ENCODE measurements around the gene TPRN.

The TPRN gene

GRCh38 chr9:137225699-137226331, 25.3 kb upstream of the TPRN start:
- no peak for DNase-seq (ENCODE audit: low read depth in 2 of 2)

- no peak for DNase-seq (ENCODE audit: low read depth in 2 of 2)
Measured at GRCh38 chr9:137224830-137225694, 24.5 kb upstream of the TPRN start, which contains the start of gene CYSRT1. TSS of gene CYSRT1 (plus strand) at chr9:137225174. CDS start at chr9:137225622, 448 bp downstream.

- peak; percentile 98 to 99 for DNase-seq (ENCODE audit: low read depth in 2 of 2)
Measured at GRCh38 chr9:137223078-137223970, 22.8 kb upstream of the TPRN start.

GRCh38 chr9:137222190-137223077, 21.9 kb upstream of the TPRN start, which contains the start of gene RNF208:
TSS of gene RNF208 (minus strand) at chr9:137222240. CDS start at chr9:137221212, 1,028 bp downstream.
- no peak for DNase-seq (ENCODE audit: low read depth in 2 of 2)

GRCh38 chr9:137221506-137222111, 21.1 kb upstream of the TPRN start:
- DNase-seq (ENCODE audit: low read depth in 2 of 2): no peak

- DNase-seq (ENCODE audit: low read depth in 2 of 2): no peak
Measured at GRCh38 chr9:137221095-137221505, 20.6 kb upstream of the TPRN start.

DNA sequence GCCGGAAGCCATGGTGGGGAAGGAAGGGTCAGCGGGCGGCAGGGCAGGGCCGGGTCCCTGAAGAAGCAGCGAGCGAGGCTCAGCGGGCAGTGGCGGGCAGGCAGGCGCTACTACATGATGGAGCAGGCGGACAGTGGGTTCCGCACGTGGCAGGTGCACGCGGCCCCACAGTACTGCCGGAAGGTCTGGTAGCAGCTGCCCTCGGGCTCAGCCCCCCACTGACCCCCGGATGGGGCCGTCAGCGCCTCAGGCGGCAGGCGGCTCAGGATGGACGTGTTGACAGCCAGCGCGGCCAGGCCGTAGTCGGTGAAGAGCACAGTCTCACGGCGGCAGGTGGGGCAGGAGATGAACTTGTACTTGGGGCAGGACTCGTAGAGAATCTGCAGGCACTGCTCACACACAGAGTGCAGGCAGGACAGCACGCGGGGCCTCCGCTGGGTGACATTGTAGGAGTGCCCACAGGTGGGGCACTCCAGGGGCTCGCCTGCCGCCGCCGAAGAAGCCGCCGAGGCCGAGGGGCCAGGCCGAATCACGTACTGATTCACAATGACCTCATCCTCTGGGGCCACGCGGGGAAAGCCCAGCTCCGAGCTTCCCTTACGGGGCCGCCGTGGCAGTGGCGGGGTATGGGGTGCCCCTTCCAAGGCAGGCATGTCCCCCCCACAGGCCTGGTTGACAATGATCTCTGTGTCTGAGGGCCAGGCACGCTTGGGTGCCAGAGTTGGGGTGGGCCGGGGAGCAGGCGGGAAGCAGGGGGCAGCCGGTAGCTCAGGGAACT, 20.0 kb upstream of the TPRN start:
- DNase-seq (ENCODE audit: low read depth in 2 of 2): no peak

DNA sequence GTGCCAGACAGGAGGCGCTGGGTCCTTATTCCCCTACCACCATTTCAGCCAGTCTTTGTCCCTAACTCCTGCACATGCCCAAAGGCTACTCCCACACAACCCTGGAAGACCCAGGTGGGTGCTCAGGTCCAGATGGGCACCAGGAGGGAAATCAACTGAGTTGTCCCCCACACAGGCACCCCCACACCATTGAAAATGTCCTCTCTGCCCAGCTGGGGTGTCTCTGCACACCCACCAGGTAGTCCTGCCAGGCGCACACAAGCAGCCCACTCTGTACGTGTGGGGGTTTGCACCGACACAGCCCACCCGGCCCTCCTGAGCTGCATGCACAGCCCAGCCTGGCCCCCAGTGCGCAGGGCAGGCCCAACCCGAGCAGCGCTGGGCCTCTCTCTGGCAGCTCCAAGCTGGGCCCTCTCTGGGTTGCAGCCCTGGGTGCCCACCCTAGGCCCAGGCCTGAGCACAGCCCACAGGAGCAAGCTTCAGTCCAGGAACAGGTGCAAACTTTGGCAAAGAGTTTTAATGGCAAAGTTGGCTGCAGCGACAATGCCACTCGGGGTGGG, 19.3 kb upstream of the TPRN start:
- DNase-seq (ENCODE audit: low read depth in 2 of 2): no peak

DNA sequence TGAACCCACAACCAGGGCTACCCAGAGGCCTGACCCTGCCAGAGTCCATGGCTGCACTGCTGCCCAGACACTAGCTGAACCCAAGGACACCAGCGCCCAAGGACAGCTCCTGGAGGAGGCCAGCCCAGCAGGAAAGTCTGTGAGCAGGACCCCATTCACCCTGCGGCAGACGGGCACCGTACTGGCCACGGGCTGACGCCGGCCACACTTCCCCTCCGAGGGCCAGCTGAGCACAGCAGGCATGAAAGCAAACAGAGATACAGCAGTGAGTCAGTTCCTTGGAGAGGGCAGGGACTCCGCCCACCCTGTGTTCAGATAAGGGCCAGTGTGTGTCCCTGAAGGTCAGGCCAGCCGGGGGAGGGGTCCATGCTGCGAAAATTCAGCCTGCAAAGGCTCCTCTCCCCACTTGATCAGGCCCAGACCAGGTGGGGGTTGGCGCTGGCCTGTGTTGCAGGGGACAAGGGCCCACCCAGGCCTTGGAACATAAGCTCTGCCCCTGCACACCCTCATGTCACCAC, 18.3 kb upstream of the TPRN start:
- DNase-seq (ENCODE audit: low read depth in 2 of 2): no peak

GRCh38 chr9:137218212-137218753, 17.7 kb upstream of the TPRN start:
- DNase-seq (ENCODE audit: low read depth in 2 of 2): no peak

DNA sequence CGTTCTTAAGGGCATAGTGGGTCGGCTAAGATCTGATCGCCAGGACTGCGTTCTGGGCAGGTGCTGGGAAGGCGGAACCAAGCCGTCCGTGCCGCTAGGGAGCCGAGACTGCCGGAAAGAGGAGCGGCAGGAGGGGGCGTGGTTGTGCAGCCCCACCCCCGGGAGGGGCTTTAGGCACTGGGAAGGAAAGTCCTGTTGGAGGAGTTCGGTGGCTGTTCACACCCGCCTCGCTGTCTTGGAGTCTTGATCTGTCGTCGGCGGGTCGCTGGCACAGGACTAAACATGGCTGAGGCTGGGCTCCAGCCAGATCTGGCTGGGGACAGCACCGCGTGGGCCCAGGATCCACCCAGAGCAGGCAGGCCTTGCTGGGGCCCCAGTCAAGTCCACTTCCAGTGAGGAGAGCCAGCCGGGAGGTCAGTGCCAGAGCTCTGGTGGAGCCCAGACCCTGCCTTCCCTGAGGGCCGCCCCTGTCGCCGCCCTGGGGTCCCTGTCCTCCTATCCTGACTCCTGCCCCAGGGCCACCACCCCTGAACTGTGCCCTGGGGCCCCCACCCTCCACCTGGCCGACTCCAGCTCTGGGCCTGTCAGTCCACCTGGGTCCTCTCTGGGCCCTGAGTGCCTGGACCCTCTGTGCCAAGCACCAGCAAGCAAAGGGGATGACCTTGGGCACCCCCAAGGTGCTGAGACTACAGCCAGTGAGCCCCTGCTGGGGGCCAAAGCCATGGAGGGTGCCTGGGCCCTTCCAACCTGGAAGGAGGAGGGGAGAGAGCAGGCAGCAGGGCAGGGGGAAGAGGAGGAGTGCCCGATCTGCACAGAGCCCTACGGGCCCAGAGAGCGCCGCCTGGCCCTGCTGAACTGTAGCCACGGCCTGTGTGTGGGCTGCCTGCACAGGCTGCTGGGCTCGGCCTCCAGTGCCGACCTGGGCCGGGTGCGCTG, 17.0 kb upstream of the TPRN start:
- DNase-seq (ENCODE audit: low read depth in 2 of 2): no peak

GRCh38 chr9:137216188-137216965, 15.8 kb upstream of the TPRN start:
- no peak for DNase-seq (ENCODE audit: low read depth in 2 of 2)

- DNase-seq (ENCODE audit: low read depth in 2 of 2): no peak
Measured at GRCh38 chr9:137215196-137215986, 14.8 kb upstream of the TPRN start.

DNA sequence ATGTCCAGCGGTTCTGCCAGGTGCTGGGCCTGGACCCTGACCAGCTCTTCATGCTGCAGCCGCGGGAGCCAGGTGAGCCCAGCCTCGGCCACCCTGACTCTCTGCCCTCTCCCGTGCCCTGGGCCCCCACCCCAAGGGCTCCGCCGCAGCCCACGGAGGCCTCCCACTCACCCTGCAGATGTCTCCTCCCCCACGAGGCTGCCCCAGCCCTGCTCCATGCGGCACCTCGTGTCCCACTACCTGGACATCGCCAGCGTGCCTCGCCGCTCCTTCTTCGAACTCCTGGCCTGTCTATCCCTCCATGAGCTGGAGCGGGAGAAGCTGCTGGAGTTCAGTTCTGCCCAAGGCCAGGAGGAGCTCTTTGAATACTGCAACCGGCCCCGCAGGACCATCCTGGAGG, 14.1 kb upstream of the TPRN start:
- DNase-seq (ENCODE audit: low read depth in 2 of 2): no peak

DNA sequence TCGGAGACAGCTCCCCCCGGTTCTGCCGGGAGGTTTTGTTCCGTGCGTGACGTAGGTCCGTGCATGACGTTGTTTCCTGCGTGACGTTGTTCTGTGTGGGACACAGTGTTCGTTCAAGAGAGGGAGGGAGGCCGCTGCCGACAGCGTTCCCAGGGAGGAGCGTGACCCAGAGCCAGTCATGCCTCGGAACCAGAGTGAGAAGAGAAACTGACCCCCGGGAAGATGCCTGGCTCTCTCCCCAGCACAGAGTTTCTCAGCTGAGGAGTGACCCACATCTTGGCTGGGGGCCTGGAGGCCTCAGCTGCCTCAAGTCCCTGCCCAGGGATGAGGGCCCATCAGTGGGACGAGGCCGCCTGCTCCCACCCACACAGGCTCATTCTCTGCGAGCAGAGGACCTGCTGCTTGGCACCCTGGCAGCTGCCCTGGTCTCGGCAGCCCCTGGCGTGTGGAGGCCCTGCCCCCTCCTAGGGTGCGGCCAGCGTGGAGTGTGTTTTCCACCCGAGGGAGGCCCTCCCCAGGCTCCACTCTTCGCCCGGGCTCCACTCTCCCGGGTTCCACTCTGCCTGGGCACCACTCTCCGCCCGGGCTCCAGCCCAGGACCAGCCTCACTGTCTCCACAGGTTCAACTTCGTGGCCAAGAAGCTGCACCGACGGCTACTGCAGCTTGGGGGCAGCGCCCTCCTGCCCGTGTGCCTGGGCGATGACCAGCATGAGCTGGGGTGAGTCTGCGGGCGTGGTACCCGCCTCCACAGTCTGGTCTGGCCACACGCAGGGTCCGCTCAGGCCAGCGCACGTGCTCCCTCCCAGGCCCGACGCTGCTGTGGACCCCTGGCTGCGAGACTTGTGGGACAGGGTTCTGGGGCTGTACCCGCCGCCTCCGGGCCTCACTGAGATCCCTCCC, 12.9 kb upstream of the TPRN start:
- DNase-seq (ENCODE audit: low read depth in 2 of 2): no peak

Measured in stimulated activated CD4-positive, alpha-beta T cell treated with anti-CD3 and anti-CD28 coated beads, Interleukin-15, amount 100 ng/mL, for 48 hours (primary cell).